Urinary bladder (tissue), 4 donors: Measurements from ENCODE around the gene AIP. TPM values are rescaled to one million over a fixed set of nuclear protein-coding genes. Genes with fewer than 3 reads are reported as not detected.
A peak's percentile ranks its signal among the peaks of the same experiment; 100 is the strongest.
"Not testable (repeated sequence)": the region's sequence is repeated elsewhere in the genome, so short reads cannot be mapped to it uniquely, and the experiment has no call there.

ENCODE experiments used
- DNase-seq: peaks from one replicate; pipeline ENCODE4 v3.0.0-alpha.2; 2015; ENCODE audit errors: extremely low spot score
- H3K27ac ChIP-seq: one replicate; pipeline ENCODE4 v1.5.1; 2013; ENCODE audit warnings: low read depth, mild to moderate bottlenecking, moderate library complexity
- H3K36me3 ChIP-seq: one replicate; pipeline ENCODE4 v1.6.1; 2013; ENCODE audit warnings: mild to moderate bottlenecking, moderate library complexity; ENCODE audit not compliant: insufficient read depth
- H3K4me1 ChIP-seq: one replicate; pipeline ENCODE4 v1.6.1; 2013; ENCODE audit warnings: mild to moderate bottlenecking, moderate library complexity; ENCODE audit not compliant: insufficient read depth
- H3K4me3 ChIP-seq: one replicate; pipeline ENCODE4 v1.5.1; 2013; ENCODE audit warnings: low read depth, low read length
- WGBS: extraction: QIAGEN DNeasy Blood & Tissue Kit; methylation state at CpG from one replicate; pipeline ENCODE4 v1.1.7; 2013; 5-methylcytosine and 5-hydroxymethylcytosine counted together
- polyA plus RNA-seq: library from polyadenylated mRNA; stranded (reverse); fragments of 200-250 nt; gene quantifications from one replicate; pipeline ENCODE4 v1.2.3, GENCODE V29; 2013
- total RNA-seq: library from RNA; depleted of rRNA; stranded (reverse); fragments of >200 nt; gene quantifications from one replicate; pipeline ENCODE4 v1.2.3, GENCODE V29; 2014
- donor health status: healthy with polysubstance abuse.
- donor health status: healthy.

AIP gene
- total and polyA plus RNA-seq, 2 donors: 42.9 to 135 TPM

DNA sequence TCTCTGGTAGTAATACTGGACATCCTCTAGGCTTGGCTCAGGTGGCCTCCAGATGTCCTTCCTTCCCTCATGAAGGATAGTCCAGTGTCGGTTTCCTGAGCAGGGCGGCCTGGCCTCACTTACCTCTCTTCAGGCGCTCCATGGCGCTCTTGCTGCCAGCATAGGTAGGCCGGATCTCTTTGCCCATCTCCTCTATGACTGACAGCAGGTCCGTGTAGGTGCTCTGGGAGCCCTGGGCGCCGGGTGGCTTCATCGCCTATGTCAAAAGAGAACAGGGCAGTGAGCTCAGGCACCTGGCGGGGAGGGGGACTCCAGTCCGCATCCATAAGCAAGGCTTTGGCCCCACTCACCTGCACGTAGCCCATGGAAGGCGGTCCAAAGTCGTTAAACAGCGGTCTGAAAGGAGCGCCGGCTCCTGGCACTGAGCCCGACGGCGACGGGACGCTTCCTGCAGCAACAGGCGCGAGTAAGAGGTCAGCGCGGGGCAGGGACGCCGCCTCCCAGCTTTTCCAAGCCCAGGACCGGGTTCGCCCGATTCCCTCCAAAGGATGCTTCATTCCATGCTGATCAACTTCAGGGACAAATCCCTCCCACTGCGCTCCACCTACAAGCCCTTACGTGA, 24.5 kb downstream of the AIP start:
- no peak for DNase-seq
- whole genome bisulfite sequencing: 31% methylated on average over 33 of the region's 33 CpGs

DNA sequence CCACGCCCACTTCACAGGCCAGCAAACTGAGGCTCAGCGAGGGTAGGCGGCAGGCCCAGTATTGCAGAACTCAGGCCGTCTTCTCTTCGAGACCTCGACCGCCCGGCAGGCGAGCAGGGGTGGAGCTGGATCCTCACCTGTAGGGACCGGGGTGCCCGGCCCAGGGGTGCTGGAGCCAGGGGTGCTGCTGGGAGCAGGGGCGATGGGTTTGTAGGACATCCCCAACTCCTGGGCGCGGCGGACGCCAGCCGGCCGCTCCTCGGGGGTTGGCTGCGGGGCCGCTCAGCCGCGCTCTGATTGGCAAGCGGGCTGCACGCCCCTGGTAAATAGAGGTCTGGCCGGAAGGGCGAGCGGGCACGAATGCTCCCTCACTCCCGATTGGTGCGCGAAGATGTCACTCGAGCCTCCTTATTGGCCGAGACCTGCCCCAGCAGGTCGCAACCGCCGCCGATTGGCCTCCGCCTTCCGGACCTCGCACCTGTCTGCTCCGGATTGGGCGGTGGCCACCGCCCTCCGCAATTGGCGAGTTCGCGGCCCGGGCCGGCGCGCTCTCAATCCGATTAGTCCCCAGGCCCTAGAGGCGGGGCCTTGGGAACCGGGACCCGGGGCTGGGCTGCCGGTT, 25.1 kb downstream of the AIP start, which contains the start of gene CDK2AP2:
Gene CDK2AP2 (minus strand): TSS at position 299 of the 622 bp plus-strand sequence. CDS start 80 bp downstream, at position 219.
- peak within 1 kb of the TSS; percentile 50 for H3K4me3 ChIP-seq
- no peaks in the 10 kb centered on the region for H3K36me3 ChIP-seq
- under 1% methylated on average over 57 of the region's 57 CpGs for WGBS
- no peaks in the 10 kb centered on the region for H3K4me1 ChIP-seq
- H3K27ac ChIP-seq: peak within 1 kb of the TSS; percentile 89
- peak; percentile 94 for DNase-seq

More for the DNA sequence above, 24.5 kb downstream of the AIP start:
- H3K36me3 ChIP-seq: no peaks in the 10 kb centered on the region
- H3K4me1 ChIP-seq: no peaks in the 10 kb centered on the region
- H3K27ac ChIP-seq: peak overlapping the region; percentile 64
- H3K4me3 ChIP-seq: peak overlapping the region; percentile 50

DNA sequence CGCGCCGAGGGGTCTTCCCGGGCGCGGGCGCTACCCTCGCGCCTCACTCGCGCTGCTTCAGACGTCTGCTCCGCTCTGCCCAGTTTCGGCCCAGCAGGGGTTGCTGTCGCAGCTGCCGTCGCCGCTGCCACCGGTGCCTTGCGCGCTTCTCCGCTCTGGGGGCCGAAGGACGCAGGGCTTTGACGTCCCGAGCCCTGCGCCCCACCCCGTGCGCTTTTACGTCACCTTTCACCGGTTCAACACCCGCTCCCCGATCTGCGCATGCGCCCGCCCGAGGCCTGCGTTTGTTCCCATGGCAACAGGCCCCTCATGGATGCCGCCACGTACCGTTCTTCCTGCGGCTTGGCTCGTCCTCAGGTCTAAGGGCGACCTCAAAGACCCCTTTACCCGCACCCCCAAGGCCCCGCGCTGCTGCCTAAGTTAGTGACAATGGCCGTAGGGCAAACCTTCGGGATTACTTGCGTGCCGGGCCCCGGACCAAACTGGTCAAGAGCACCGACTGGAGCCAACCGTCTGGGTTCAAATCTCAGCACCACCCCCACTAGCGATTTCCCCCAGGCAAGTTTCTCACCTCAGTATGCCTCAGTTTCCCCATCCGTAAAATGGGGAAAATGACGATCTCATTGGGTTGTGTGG, 25.8 kb downstream of the AIP start:
- Histone ChIP-seq H3K4me3 (peak overlapping the region; percentile 44), H3K36me3 (no peaks in the 10 kb centered on the region), H3K27ac (peak overlapping the region; percentile 89), H3K4me1 (no peaks in the 10 kb centered on the region)
- DNase-seq: peak; percentile 90
- WGBS: under 1% methylated on average over 57 of the region's 57 CpGs

DNA sequence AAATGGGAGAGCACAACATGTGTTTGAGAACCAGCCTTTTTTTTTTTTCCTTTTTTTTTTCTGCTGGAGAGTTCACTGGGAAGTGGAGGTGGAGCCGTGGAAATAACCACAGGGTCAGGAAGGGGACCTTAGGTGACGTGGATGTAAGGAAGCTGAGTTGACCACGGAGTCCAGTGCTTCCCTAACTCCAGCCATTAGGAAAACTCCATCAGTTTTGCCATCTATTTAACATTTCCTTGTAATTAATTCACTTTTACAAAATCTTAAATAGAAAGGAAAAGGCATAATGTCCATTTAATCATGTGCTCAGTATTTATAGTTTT, 27.2 kb downstream of the AIP start:
- DNase-seq: no peak
- Histone ChIP-seq H3K36me3 (no peaks in the 10 kb centered on the region), H3K4me3 (no peak overlapping the region), H3K4me1 (no peaks in the 10 kb centered on the region), H3K27ac (no peak overlapping the region)
- WGBS: 57% methylated on average over 3 of the region's 3 CpGs

DNA sequence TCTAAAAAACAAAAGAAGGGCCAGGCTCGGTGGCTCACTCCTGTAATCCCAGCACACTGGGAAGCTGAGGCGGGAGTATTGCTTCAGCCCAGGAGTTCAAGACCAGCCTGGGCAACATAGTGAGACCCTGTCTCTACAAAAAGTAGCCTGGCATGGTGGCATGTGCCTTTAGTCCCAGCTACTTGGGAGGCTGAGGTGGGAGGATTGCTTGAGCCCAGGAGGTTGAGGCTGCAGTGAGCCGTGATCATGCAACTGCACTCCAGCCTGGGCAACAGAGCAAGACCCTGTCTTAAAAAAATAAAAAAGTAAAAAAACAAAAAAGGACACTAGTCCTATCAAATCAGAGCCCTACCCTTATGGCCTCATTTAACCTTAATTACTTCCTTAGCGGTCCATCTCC, 28.7 kb downstream of the AIP start:
- not testable (repeated sequence) for H3K36me3 ChIP-seq, H3K4me1 ChIP-seq, H3K4me3 ChIP-seq, H3K27ac ChIP-seq, DNase-seq
- 85% methylated on average over 4 of the region's 4 CpGs for WGBS

DNA sequence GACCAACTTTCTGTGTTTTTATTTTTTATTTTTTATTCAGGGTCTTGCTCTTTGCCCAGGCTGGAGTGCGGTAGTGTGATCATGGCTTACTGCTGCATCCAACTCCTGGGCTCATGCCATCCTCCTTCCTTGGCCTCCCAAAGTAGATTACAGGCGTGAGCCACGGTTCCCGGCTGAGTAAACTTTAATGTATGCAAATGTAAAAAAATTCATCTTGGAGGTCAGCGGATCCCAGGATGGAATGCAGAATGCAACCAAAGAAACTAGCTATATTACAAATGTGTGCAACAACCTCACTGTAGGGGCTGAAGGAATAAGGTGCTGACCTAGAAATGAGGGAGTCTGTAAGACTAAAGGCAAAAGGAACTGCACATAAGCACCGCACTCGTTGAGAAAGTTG, 31.3 kb downstream of the AIP start:
- Histone ChIP-seq H3K27ac (no peak overlapping the region), H3K4me1 (no peaks in the 10 kb centered on the region), H3K36me3 (no peaks in the 10 kb centered on the region), H3K4me3 (no peak overlapping the region)
- DNase-seq: no peak
- 59% methylated on average over 7 of the region's 7 CpGs for WGBS

DNA sequence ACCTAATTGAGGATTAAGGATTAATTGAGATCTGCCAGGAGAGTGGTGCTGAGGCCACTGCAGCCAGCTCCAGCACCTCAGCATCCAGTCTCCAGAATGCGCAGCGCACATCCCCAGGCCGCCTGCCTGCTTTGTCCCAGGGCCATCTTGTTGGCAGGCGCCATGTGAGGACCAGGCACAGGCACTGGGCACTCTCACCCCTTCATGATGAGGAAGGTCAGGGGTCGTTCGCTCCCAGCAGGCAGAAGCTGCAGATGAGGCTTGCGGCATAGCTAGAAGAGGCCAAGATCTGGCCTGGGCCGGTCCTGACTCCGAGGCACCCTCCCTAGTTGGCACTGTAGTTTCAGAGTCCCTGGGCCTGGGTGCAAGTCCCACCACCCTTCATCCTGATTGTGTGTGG, 34.0 kb downstream of the AIP start:
- no peak for DNase-seq
- H3K4me3 ChIP-seq: no peak overlapping the region
- no peak overlapping the region for H3K27ac ChIP-seq
- 93% methylated on average over 9 of the region's 9 CpGs for WGBS
- no peaks in the 10 kb centered on the region for H3K36me3 ChIP-seq
- H3K4me1 ChIP-seq: no peaks in the 10 kb centered on the region

DNA sequence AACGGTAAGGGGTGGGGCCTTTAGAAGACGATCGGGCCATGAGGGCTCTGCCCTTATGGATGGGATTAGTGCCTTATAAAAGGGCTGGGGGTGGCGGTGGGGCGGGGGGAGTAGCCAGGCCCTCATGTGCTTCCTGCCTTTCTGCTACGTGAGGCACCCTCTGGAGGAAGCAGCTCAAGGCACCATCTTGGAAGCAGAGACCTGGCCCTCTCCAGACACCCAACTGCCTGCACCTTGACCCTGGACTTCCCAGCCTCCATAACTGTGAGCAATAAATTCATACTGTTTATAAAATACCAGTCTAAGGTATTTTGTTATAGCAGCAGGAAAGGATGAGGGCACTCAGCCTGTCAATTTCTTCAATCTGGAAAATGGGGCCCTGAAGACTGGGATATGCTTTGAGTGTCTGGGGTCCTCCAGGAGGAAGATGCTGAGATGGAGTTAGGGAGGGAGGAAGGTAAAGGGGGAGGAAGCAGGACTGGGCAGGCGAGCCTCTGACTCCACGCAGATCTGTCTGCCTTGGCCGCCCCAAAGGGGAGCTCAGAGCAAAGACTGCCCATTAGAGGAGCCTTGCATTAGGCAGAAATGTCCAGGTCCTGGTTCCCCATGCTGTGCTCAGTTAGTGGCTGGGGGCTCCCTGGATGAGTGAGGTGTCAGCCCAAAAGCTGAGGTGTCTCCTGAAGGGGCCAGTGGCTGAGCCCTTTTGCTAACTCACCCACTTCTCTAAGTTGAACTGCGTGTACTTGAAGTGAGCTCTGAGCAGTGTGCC, 35.1 kb downstream of the AIP start:
- Histone ChIP-seq H3K36me3 (no peaks in the 10 kb centered on the region), H3K27ac (no peak overlapping the region), H3K4me3 (no peak overlapping the region), H3K4me1 (no peaks in the 10 kb centered on the region)
- WGBS: 58% methylated on average over 10 of the region's 10 CpGs
- no peak for DNase-seq

DNA sequence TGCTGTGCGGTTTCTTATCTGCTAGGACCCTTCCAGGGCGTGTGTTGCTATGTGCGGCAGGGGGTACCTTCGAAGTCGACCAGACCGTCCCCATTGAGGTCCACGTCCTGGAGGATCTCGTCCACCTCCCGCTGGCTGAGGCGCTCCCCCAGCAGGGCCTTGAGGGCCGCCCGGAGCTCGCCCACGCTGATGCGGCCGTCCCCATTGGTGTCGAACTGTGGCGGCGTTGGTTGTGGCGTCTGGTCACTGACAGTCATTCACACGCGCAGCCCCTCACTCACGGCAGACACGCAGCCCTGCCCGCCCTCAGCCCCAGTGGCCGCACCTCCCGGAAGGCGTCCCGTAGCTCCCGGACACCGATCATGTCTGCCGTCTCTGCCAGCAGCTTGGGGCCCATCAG, 36.9 kb downstream of the AIP start:
- Histone ChIP-seq H3K27ac (no peak overlapping the region), H3K36me3 (no peaks in the 10 kb centered on the region), H3K4me1 (no peaks in the 10 kb centered on the region), H3K4me3 (no peak overlapping the region)
- WGBS: 89% methylated on average over 32 of the region's 32 CpGs
- DNase-seq: no peak

DNA sequence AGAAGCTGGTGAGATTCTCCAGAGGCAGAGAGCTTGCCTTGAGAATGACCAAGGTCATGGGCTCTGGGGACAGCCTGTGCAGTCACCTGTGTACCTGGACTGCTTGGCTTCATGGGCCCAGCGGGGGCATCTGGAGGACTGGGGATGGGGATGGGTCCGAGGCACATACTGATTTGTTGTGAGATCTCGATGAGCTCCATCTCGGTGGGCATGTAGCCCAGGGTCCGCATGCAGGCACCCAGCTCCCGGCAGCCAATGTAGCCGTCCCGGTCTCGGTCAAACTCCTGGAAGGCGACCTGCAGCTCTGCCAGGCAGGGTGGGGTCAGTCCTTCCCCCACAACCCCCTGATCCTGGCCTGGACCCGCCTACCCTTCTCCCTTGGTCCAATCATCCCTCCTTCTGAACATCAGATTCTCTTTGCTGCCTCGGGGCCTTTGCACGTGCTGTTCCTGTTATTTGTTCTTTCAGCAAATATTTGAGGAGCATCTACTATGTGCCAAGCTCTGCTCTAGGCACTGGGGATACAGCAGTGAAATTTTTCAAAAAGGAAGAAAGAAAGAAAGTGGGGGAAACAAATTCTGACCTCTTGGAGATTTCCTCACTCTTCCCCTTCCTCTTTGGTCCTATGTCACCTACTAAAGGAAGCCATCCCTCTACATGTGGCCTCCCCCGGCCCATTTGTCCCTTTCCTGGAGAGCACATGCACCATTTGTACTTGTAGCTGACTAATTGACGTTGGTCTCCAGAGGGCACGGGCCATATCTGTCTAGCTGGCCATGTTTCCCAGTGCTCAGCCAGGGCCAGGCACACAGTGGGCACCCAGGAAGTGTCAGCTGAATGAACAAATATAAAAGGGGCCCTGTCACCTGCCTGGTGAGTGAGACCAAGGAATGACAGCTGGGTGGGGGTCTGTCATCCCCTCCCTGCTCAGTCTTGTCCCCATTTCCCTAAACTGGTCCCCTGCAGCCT, 38.3 kb downstream of the AIP start:
- H3K4me1 ChIP-seq: no peaks in the 10 kb centered on the region
- 91% methylated on average over 16 of the region's 16 CpGs for WGBS
- H3K36me3 ChIP-seq: no peaks in the 10 kb centered on the region
- H3K27ac ChIP-seq: no peak overlapping the region
- no peak overlapping the region for H3K4me3 ChIP-seq
- DNase-seq: no peak

DNA sequence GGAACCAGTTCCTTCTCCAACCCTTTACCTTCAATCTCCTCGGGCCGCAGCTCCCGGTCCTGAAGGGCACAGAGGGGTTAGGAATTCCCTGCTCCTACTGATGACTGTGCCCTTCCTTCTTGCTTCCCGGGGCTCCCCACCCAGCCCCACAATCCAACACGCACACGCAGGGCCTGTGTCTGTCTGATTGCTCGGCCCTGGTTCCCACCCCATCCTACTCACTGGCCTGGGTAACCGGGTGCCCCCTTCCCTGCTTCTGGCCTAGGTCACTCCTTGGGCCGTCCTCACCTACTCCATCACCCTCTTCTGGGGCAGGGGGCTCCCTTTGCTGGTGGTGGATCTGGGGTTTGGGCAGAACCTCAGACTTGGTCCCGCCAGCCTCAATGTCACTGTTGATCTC, 39.1 kb downstream of the AIP start:
- Histone ChIP-seq H3K27ac (no peak overlapping the region), H3K4me3 (no peak overlapping the region), H3K36me3 (no peaks in the 10 kb centered on the region), H3K4me1 (no peaks in the 10 kb centered on the region)
- DNase-seq: no peak
- WGBS: 74% methylated on average over 10 of the region's 10 CpGs

DNA sequence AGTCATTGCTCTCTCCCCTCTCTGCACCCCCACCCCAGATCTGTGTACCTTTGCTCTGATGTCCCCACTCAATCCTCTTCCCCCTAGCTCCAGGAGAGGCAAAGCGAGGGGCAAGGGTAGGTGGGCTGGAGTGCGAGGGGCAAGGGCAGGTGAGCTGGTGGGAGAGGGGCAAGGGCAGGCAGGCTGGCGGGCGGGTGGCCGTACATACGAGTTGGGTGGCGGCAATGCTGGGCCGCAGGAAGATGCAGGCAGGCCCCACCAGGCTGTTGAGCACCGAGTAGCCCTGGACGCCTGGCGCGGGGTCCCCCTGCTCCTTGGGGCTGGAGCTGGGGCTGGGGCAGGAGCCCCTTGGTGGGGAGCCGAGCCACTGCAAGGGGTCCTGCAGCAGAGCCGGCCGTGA, 39.5 kb downstream of the AIP start:
- Histone ChIP-seq H3K4me3 (no peak overlapping the region), H3K36me3 (no peaks in the 10 kb centered on the region), H3K4me1 (no peaks in the 10 kb centered on the region), H3K27ac (no peak overlapping the region)
- no peak for DNase-seq
- 91% methylated on average over 15 of the region's 15 CpGs for WGBS
